Hypothalamus (tissue), 51 donors: ENCODE measurements around the gene LONP2.
A peak's percentile ranks its signal among the peaks of the same experiment; 100 is the strongest.
"Not testable (repeated sequence)": the region's sequence is repeated elsewhere in the genome, so short reads cannot be mapped to it uniquely, and the experiment has no call there.

Source experiments
- DNase-seq, 51 donors: peaks; one replicate each; lab custom pipeline; 2025; lab: John Stamatoyannopoulos, UW

LONP2 gene

DNA sequence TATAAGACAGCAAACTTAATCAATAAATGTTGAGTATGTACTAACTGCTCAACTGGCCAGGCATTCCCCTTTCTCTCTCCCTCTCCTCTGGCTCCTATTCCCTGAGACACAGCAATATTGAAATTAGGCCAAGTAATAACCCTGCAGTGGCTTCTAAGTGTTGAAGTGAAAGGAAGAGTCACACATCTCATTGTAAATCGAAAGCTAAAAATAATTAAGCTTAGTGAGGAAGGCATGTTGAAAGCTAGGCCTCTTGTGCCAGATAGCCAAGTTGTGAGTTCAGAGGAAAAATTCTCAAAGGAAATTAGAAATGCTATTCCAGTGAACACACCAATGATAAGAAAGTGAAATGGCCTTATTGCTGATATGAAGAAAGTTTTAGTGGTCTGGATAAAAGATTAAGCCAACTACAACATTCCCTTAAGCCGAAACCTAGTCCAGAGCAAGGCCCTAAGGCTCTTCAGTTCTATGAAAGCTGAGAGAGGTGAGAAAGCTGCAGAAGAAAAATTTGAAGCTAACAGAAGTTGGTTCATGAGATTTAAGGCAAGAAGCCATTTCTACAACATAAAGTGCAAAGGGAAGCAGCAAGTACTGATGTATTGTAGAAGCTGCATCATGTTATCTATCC is 38.6 kb downstream of the LONP2 start:
- DNase-seq, result no peak

DNA sequence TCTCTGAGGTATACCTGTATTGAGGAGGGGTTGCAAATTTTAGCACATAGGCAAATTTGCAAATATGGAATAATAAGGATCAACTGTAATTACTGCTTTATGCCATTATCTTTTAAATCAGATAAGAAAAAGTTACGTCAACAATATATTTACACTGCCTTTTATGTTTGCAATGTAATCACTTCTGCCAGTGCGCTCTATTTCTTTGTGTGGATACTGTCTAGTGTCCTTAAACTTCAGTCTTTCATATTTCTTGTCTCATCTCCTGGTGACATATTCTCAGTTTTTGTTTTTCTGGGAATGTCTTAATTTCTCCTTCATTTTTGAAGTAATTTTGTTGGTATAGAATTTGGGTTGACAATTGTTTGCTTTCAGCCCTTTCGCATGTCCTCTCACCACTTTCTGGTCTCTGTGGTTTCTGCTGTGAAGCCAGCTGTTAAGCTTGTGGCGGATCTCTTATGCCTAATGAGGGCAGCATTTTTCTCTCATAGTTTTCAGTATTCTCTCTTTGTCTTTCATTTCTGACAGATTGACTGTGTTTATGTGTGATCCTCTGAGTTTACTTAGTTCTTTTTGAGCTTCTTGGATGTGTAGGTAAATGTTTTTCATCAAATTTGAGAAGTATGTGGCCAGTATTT is 40.8 kb downstream of the LONP2 start:
- DNase-seq, result no peak

DNA sequence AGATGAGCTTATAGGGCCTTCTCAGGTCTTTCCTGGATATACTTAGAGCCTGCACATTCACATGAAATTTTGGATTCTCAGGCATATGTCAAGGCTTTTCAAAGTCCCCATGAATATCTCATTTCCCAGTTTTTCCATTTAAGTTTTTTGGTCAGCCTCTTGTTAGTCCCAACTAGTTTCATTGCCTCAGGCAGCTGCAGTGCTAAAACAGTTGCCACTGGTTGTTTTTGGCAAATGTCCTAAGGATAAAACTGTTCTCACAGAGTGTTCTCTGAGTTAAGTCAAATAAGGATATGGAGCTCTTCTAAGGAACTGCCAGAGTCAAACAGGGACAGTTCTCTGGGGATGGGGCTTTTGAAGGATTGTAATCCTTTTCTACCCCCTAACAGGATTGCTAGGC is 43.1 kb downstream of the LONP2 start:
- no peak for DNase-seq

- DNase-seq, result no peak
Measured at GRCh38 chr16:48291303-48291702, 47.2 kb downstream of the LONP2 start.

DNA sequence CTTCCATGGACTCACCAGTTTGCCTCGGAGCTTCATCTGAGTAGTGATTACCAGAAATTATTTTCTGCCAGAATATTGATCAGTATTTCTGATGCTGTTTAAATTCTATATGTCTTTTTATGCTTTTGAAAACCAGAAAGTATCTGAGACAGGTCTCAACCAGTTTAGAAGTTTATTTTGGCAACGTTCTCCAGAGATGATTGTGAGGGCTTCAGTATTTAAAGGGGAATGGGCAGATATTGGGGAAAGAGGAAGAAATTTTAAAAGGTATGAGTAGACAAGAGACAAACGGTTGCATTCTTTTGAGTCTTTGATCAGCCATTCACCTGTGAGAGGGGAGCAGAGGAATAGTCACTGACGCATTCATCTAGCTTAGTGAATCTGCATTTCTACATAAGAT is 47.7 kb downstream of the LONP2 start:
- DNase-seq, result no peak

DNA sequence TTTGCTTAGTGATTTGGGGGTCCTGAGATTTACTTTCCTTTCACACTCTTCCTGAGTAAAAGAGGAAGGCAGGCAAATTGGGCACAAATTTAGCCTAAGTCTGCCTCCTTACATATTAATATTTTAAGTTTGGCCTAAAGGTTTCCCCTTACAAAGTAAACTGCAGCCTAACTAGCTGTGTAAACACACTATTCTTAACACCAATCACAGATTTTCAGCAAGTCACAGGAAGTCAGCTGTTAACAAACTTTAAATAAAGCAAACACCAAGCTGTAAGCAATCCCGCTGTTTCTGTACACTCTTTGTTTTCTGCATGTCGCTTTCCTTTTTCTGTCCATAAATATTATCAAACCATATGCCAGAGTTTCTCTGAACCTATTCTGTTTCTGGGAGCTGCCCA is 48.4 kb downstream of the LONP2 start:
- DNase-seq, result no peak

GRCh38 chr16:48294724-48295123 is 50.6 kb downstream of the LONP2 start:
- DNase-seq, result no peak

GRCh38 chr16:48295488-48296281 is 51.6 kb downstream of the LONP2 start:
- no peak for DNase-seq

- no peak for DNase-seq
Measured at GRCh38 chr16:48299471-48299870, 55.4 kb downstream of the LONP2 start.

- no peak for DNase-seq
Measured at GRCh38 chr16:48300391-48300856, 56.3 kb downstream of the LONP2 start.

- no peak for DNase-seq
Measured at GRCh38 chr16:48308535-48308934, 64.4 kb downstream of the LONP2 start.

DNA sequence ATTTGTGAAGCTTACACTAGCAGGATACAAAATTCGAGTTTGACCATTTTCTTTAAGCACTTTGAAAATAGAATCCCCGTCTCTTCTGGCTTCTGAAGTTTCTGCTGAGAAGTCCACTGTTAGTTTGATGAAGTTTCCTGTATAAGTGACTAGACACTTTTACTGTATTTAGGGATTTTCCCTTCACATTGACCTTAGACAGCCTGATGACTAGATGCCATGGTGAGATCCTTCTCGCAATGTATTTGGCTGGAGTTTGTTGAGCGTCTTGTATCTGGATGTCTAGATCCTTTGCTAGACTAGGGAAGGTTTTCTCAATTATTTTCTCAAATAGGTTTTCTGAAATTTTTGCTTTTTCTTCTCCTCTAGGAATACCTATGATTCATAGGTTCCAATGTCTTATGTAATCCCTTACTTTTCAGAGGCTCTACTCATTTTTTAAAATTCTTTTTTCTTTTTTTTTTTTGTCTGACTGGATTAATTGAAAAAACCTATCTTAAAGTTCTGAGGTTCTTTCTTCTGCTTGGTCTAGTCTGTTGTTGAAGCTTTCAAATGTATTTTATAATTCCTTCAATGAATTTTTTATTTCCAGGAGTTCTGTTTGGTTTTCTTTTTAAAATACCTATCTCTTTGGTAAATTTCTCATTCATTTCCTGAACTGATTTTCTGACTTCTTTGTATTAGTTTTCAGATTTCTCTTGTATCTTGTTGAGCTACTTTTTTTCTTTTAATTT is 67.0 kb downstream of the LONP2 start:
- DNase-seq, result no peak

GRCh38 chr16:48313905-48314304 is 69.8 kb downstream of the LONP2 start:
- not testable (repeated sequence) for DNase-seq

DNA sequence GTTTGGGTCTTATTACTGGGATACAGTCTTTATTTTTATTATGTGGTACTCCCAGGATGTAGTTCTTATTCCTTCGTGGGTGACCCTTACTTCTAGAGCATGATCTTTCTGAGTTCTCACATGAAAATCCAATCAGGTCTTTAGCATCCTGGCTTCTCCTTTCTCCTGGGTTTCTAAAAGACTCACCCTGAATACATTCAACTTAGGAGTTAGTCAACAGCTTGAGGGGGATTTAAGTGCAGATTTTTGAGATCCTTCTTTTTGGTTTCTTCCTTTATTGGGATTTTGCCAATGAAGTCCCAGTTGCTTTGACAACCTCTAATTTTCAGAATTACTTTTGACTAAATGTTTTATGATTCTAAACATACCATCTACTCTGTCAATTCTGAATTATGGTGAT is 72.9 kb downstream of the LONP2 start:
- no peak for DNase-seq

- peak in 1 of 51 donors; percentile 1 for DNase-seq
Measured at GRCh38 chr16:48317614-48318315, 73.7 kb downstream of the LONP2 start.

DNA sequence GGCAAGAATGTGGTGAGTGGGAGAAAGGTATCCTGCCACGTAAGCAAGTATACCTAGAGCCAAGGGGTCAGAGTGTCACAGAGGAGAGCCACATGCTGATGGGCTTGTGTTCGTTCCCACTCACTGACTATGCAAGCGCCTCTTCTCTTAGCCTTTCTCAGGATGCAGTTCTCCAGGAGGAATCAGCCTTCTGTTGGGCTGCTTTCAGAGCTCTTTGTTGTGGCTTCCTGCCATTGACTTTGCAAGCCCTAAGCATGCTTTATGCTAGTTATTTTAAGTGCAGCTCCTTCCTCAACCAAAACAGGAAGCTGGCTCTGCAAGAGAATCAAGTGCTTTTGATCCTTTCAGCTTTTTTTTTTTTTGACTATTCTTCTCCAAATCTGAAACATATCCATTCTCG is 74.5 kb downstream of the LONP2 start:
- DNase-seq, result peak in 15 of 51 donors; percentile 5 to 38 (median 15)

GRCh38 chr16:48321317-48322036 is 77.4 kb downstream of the LONP2 start:
- DNase-seq, result peak in 1 of 51 donors; percentile 23

- DNase-seq, result no peak
Measured at GRCh38 chr16:48323783-48324775, 80.0 kb downstream of the LONP2 start.
